GM10266 (cell line): ENCODE data around the gene ESCO1.

Experiments
- DNase-seq: peaks from one replicate; pipeline ENCODE4 v3.0.0; 2012; ENCODE audit errors: extremely low spot score
- CTCF ChIP-seq: IDR thresholded peaks from 2 replicates; pipeline ENCODE4 v1.5.1; 2012; ENCODE audit warnings: mild to moderate bottlenecking, low read depth; ENCODE audit not compliant: control insufficient read depth, insufficient read depth; ENCODE audit errors: missing control alignments

The ESCO1 gene

DNA sequence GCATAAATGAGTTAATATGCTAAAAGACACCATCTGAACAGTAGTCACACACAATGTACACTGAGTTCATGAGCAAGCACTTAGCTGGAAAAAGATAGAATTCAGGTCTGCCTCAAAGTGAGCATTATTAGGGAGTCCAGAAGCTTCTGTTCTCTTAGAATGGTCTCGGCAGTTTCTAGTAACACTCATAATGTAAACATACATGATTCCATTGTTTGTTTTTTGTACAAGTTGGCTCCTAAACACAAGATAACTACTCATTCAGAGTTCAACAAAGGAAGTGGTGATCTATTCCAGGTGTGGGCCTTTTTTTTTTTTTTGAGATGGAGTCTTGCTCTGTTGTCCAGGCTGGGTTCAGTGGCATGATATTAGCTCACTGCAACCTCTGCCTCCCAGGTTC is 66.2 kb downstream of the ESCO1 start:
- TF ChIP-seq CTCF = no peak
- no peak for DNase-seq

DNA sequence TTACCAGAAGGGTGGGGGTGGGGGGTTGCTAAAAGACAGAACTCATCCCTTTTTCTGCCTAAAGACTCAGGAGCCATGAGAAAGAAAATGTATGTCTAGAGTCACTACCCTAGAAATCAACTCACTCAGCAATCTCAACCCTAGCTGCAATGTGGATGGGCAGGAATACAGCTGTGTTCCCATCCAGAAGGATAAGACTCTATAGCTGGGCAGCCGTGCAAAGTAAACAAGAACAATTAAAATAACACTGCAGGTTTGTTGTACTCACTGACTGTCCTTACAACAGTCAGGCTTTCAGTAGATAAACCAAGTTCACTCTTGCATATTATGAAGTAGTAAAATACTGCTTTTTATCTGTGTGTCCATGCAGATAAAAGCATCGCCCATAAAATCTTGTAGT is 74.0 kb downstream of the ESCO1 start:
- no peak for DNase-seq
- no peak for TF ChIP-seq CTCF

- no peak for TF ChIP-seq CTCF
These were observed 74.6 kb downstream of the ESCO1 start for GRCh38 chr18:21525916-21526315.

DNA sequence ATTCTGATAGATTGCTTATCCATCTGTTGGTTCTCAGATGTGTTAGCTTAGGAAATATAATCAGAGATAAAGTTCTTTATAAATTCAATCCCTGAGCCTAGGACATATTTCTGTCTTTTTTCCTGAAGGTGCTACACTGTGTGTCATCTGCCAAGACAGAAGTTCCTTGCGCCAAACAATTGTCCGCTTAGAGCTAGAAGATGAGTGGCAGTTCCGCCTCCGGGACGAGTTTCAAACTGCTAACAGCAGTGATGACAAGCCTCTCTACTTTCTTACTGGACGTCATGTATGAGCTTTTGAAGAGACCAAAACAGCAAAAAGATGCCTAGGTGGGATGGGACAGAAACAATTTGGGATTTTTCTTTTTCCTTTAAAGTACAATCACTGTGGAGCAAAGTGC is 78.0 kb downstream of the ESCO1 start:
- TF ChIP-seq CTCF = no peak
- no peak for DNase-seq

More at GRCh38 chr18:21525916-21526315, 74.6 kb downstream of the ESCO1 start:
- DNase-seq = no peak

- no peak for TF ChIP-seq CTCF
- no peak for DNase-seq
These were observed 86.8 kb downstream of the ESCO1 start for GRCh38 chr18:21513741-21514140.

- DNase-seq = no peak
- no peak for TF ChIP-seq CTCF
These were observed 87.2 kb downstream of the ESCO1 start for GRCh38 chr18:21513292-21513691.

DNA sequence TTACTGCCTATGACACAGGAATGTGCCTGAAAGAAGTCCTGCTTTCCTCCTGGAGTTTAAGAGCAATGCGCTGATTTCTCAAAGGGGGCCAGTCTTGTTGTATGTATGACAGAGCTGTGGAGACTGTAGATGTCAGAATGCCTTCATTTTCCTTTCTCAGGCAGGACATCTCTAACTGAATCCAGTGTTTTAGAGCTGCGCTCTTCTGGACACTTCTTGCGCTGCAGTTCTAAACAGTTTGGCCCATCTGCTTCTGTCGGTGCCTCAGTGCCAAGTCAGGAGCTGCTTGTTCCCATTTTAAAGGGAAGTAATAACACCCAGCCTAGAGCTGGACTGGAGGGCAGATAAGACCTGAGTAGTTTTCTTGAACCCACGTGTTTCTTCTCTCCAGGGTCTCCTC is 91.4 kb downstream of the ESCO1 start:
- no peak for TF ChIP-seq CTCF
- DNase-seq = no peak
